ENCODE measurements around the gene NIFK.

GRCh38 chr2:121690095-121690494 is 46.6 kb downstream of the NIFK start:
- TF ChIP-seq EP300 (IDR thresholded peaks at IDR 0.05) (no peak), CTCF (IDR thresholded peaks at IDR 0.05) (no peak), POLR2A (IDR thresholded peaks at IDR 0.05) (no peak)

All from suprapubic skin (tissue), 3 donors.